PC-3 (cell line): ENCODE measurements around the gene SFRP2. TPM values are rescaled to one million over a fixed set of nuclear protein-coding genes. Genes with fewer than 3 reads are reported as not detected.

Source experiments
- ATAC-seq: fragments of 200-7000 bp; cut with Tn5 transposase; 2 replicates; pipeline ENCODE4 v1.9.1; 2020; ENCODE audit warnings: mild to moderate bottlenecking, moderate library complexity
- BruUV-seq: library from RNA; stranded (reverse); fragments of 400-500 nt; replicated peaks from 2 replicates; lab custom pipeline; 2021; lab: Mats Ljungman, UMichigan
- CTCF ChIA-PET: fragments of 300-600 bp; sonication (Branson Sonifier 250); formaldehyde crosslinking; loops from one replicate; lab custom pipeline; 2022; ENCODE audit warnings: antibody characterized with exemption; lab: Charles Lee
- POLR2A ChIA-PET: fragments of 300-600 bp; sonication (Branson Sonifier 250); formaldehyde crosslinking; loops from one replicate; lab custom pipeline; 2022; ENCODE audit warnings: antibody characterized with exemption; ENCODE audit not compliant: unreplicated experiment; lab: Charles Lee
- DNase-seq: peaks from one replicate; pipeline ENCODE4 v3.0.0-alpha.2; 2015
- H2AFZ ChIP-seq: fragments of 300-600 bp; sonication (generic); 2 replicates; pipeline ENCODE4 v1.6.0; 2016; ENCODE audit warnings: antibody characterized with exemption, low read length
- H3F3A ChIP-seq: fragments of 300-600 bp; sonication (generic); one replicate; pipeline ENCODE4 v1.6.0; 2017; ENCODE audit warnings: antibody characterized with exemption, low read length, control low read depth, mild to moderate bottlenecking; ENCODE audit not compliant: unreplicated experiment
- H3K27ac ChIP-seq: fragments of 300-600 bp; sonication (generic); 2 replicates; pipeline ENCODE4 v1.5.1; 2016; ENCODE audit warnings: mild to moderate bottlenecking, low read length
- H3K27me3 ChIP-seq: fragments of 300-600 bp; sonication (generic); 2 replicates; pipeline ENCODE4 v1.6.1; 2016; ENCODE audit warnings: low read length, mixed read lengths
- H3K36me3 ChIP-seq: fragments of 300-600 bp; sonication (generic); 2 replicates; pipeline ENCODE4 v1.6.1; 2016; ENCODE audit warnings: low read depth, mixed run types, low read length, mixed read lengths
- H3K4me1 ChIP-seq: fragments of 300-600 bp; sonication (generic); 2 replicates; pipeline ENCODE4 v1.5.1; 2016; ENCODE audit warnings: low read length; ENCODE audit not compliant: insufficient read depth
- H3K4me2 ChIP-seq: fragments of 300-600 bp; sonication (generic); 2 replicates; pipeline ENCODE4 v1.6.0; 2016; ENCODE audit warnings: low read length
- H3K4me3 ChIP-seq: fragments of 300-600 bp; sonication (generic); 2 replicates; pipeline ENCODE4 v1.5.1; 2016; ENCODE audit warnings: mild to moderate bottlenecking, low read length, mixed read lengths
- H3K79me2 ChIP-seq: fragments of 300-600 bp; sonication (generic); 2 replicates; pipeline ENCODE4 v1.6.1; 2017; ENCODE audit warnings: low read length, mixed read lengths
- H3K9ac ChIP-seq: fragments of 300-600 bp; sonication (generic); 2 replicates; pipeline ENCODE4 v1.6.0; 2016; ENCODE audit warnings: mild to moderate bottlenecking, low read length
- H3K9me2 ChIP-seq: fragments of 300-600 bp; sonication (generic); replicated peaks from 2 replicates; pipeline ENCODE4 v1.6.1; 2016; ENCODE audit warnings: mixed run types, low read length, mixed read lengths
- H3K9me3 ChIP-seq: fragments of 300-600 bp; sonication (generic); 2 replicates; pipeline ENCODE4 v1.6.1; 2016; ENCODE audit warnings: low read length, mixed read lengths
- H4K20me1 ChIP-seq: fragments of 300-600 bp; sonication (generic); 2 replicates; pipeline ENCODE4 v1.6.1; 2016; ENCODE audit warnings: low read length, mixed read lengths
- CTCF ChIP-seq: fragments of 300-600 bp; sonication (generic); conservative IDR thresholded peaks from 2 replicates; pipeline ENCODE4 v1.5.1; 2017; ENCODE audit warnings: antibody characterized with exemption, low read depth, mild to moderate bottlenecking, low read length
- EZH2 ChIP-seq: fragments of 300-600 bp; sonication (generic); IDR thresholded peaks from one replicate; pipeline ENCODE4 v1.6.1; 2017; ENCODE audit warnings: antibody characterized with exemption, mild to moderate bottlenecking, low read length; ENCODE audit not compliant: unreplicated experiment
- EZH2phosphoT487 ChIP-seq: fragments of 300-600 bp; sonication (generic); IDR thresholded peaks from 2 replicates; pipeline ENCODE4 v1.6.1; 2018; ENCODE audit warnings: mild to moderate bottlenecking, antibody characterized with exemption, low read length, borderline replicate concordance
- intact Hi-C: fragments of 100-400 bp; cut with micrococcal nuclease; formaldehyde crosslinking; loops from 2 replicates; pipeline ENCODE4 v1.9.0; 2023
- total RNA-seq: library from RNA; depleted of rRNA; stranded (reverse); fragments of >200 nt; gene quantifications from 2 replicates; pipeline ENCODE4 v1.2.3, GENCODE V29; 2014

SFRP2 gene
- total RNA-seq, 1 experiment from 2014 or later: not detected

GRCh38 chr4:153785910-153786721 lies 2.8 kb downstream of the SFRP2 start:
- Histone ChIP-seq H3K4me2 (no peak overlapping the region), H2AFZ (no peak overlapping the region), H3K79me2 (no peaks in the 10 kb centered on the region), H3K36me3 (no peaks in the 10 kb centered on the region), H3K9ac (no peak overlapping the region), H3K27me3 (peaks cover 26% of the 10 kb centered on the region), H3K4me3 (no peak overlapping the region), H3K4me1 (peaks cover 17% of the 10 kb centered on the region), H3F3A (no peaks in the 10 kb centered on the region), H3K9me3 (no peaks in the 10 kb centered on the region), H4K20me1 (no peaks in the 10 kb centered on the region), H3K9me2 (no peaks in the 10 kb centered on the region), H3K27ac (no peak overlapping the region)
- no TSS peak for BruUV-seq
- intact Hi-C loops: loop anchor here (1.0 kb wide), 1 partner anchor 528 kb away; no protein-coding TSS in a partner anchor
- ChIA-PET POLR2A (no interaction called here), CTCF (interaction anchor here (0.6 to 1.0 kb wide), 4 partner anchors 102 to 353 kb away, joined by 5 to 8 read pairs (median 6); partner anchors contain the start of gene TLR2)
- TF ChIP-seq EZH2phosphoT487: no peak
- peak; percentile 64 for TF ChIP-seq CTCF
- DNase-seq (peak; percentile 53), ATAC-seq (peak; percentile 74)

GRCh38 chr4:153784166-153784699 lies 4.7 kb downstream of the SFRP2 start:
- Histone ChIP-seq H3K9me3 (no peaks in the 10 kb centered on the region), H3K9me2 (no peaks in the 10 kb centered on the region), H3K4me2 (no peak overlapping the region), H3K9ac (no peak overlapping the region), H3K27ac (no peak overlapping the region), H3K27me3 (peaks cover 17% of the 10 kb centered on the region; the same call in 1 of the 2 replicates), H3K4me1 (peaks cover 17% of the 10 kb centered on the region), H4K20me1 (no peaks in the 10 kb centered on the region), H3F3A (no peaks in the 10 kb centered on the region), H3K36me3 (no peaks in the 10 kb centered on the region), H3K4me3 (no peak overlapping the region), H3K79me2 (no peaks in the 10 kb centered on the region), H2AFZ (no peak overlapping the region)
- intact Hi-C loops: no loop called here
- no TSS peak for BruUV-seq
- no peak for ATAC-seq
- CTCF ChIA-PET: no interaction called here
- no peak for TF ChIP-seq EZH2phosphoT487
- no peak for DNase-seq
- POLR2A ChIA-PET: no interaction called here

GRCh38 chr4:153782581-153782980 lies 6.3 kb downstream of the SFRP2 start:
- no peaks in the 10 kb centered on the region for H4K20me1 ChIP-seq
- no TSS peak for BruUV-seq
- peak overlapping the region; percentile 55 for H3K27ac ChIP-seq
- no peaks in the 10 kb centered on the region for H3F3A ChIP-seq
- 0 out of 2 replicates have a peak overlapping the region, but pooled peaks have one; percentile 40 for H2AFZ ChIP-seq
- H3K4me2 ChIP-seq: peak overlapping the region; percentile 68
- peaks cover 17% of the 10 kb centered on the region for H3K4me1 ChIP-seq
- H3K4me3 ChIP-seq: 0 out of 2 replicates have a peak overlapping the region, but pooled peaks have one; percentile 19
- no peaks in the 10 kb centered on the region for H3K79me2 ChIP-seq
- ATAC-seq (no peak), DNase-seq (peak; percentile 2)
- peaks cover 12% of the 10 kb centered on the region; the same call in 1 of the 2 replicates for H3K27me3 ChIP-seq
- no peaks in the 10 kb centered on the region for H3K9me2 ChIP-seq
- H3K36me3 ChIP-seq: no peaks in the 10 kb centered on the region
- H3K9me3 ChIP-seq: no peaks in the 10 kb centered on the region
- ChIA-PET POLR2A (no interaction called here), CTCF (no interaction called here)
- intact Hi-C loops: no loop called here
- H3K9ac ChIP-seq: no peak overlapping the region
- no peak for TF ChIP-seq EZH2
- no peak for TF ChIP-seq CTCF
- TF ChIP-seq EZH2phosphoT487: no peak
